Ureter (tissue), 1 donor: ENCODE data around the gene CMTM7. TPM values are rescaled to one million over a fixed set of nuclear protein-coding genes. Genes with fewer than 3 reads are reported as not detected.

Experiments
- DNase-seq: peaks from one replicate; pipeline ENCODE4 v3.0.0-alpha.2; 2020; ENCODE audit warnings: low spot score
- total RNA-seq: library from RNA; stranded (reverse); gene quantifications from one replicate; pipeline ENCODE4 v1.2.4, GENCODE V29; 2023
- donor health status: DM: yes; HTN: yes; CAD: no.

CMTM7 gene
- total RNA-seq, 1 donor from 2014 or later: 72.2 TPM

DNA sequence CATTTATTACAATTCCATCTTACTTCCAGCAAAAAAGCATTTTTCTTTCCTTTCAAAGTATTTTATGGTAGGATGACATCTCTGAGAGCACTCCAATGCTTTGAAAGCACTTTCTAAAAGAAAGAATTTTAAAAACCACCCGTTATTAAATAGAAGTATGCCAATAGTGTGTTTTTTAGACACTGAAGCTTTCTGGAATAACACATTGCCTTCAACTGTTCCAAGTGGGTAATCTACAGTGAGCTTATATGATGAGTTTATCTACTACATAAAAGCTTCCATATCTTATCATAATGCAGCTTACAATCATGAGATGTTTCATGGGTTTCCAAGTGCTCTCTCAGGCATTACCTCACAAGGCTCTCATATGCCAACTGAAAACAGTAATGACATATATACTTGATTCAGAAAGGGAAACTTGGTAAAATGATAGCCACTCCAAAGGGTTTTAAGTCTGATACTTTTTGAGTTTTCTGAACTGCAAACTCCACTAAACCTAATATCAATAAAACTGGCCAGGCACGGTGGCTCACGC lies 96.9 kb downstream of the CMTM7 start:
- no peak for DNase-seq

GRCh38 chr3:32492684-32493436 lies 101.2 kb downstream of the CMTM7 start:
- DNase-seq: no peak

DNA sequence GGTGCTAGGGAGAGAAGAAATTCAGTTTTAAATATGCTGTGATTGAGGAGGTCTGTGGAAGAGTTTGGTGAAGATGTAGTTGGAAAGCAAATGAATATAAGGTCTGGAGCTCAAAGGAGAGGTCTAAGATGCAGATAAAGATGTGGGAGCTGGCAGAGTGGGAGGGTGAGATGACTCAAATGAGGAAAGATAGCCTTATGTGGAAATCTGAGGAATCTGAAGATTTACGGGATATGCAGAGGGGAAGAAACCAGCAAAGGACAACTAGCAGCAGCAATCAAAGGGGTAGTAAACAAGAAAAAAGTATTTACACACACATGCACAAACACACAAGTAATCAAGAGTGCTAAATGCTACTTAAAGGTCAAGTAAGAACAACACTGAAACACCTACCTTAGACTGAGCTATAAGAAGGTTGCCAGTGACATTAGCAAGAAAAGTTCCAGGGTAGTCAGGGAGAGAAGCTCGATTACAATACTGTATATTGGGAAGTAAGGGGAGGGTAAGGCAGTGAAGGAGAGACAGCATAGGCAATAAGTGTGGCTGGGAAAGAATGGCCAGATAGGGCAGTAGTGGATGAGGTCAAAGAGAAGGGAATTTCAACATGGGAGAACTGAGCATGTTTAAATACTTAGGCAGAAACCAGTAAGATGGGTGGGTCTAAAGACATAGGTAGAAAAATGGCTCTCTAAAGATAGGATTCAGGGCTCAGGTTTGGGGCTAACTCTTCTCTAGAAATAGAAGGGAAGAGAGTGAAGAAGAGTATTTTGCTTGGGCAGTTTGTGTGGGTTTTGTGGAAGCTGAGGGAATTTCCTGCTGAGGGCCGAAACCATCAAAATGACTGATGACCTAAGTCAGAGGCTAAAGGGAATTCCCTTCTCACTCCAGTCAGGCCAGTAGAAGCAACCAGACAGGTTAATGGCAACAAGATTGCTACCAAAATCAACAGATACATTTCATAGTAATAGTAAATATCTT lies 102.1 kb downstream of the CMTM7 start:
- DNase-seq: no peak

GRCh38 chr3:32495085-32495484 lies 103.4 kb downstream of the CMTM7 start:
- DNase-seq: no peak

DNA sequence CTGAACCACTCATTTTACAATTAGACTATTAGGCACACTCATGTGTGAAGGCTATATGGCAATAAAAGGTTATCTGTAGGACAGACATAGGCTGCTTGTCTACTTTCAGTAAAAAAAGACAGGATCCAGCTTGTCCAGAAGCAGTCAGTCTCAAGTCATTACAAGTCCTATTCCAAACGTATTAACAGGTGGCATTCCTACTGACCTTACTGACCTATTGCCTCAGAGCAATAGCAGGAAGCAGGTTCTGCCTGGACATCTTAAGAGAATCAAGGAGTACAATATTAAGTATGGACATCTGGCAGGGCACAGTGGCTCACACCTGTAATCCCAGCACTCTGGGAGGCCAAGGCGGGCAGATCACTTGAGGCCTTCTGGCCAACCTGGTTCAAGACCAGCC lies 104.0 kb downstream of the CMTM7 start:
- no peak for DNase-seq

- DNase-seq: no peak
Observed at GRCh38 chr3:32498252-32498651, 106.6 kb downstream of the CMTM7 start.

DNA sequence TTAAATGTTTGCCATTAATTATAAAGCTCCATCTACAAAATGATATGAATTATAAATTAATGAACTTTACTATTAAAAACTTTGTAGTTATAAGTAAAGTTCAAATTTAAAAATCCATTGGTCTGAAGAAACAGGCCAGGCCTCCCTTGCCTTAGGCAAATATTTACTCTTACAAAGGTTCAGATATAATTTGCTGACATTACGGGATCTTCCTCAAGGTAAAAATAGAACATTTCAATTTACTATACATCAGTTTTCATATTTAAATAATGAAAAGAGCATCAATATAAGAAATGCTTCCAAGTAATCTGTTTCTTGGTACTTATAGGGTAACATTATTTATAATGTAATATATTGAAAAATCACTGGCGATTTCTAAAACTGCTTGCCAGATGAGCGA lies 107.3 kb downstream of the CMTM7 start:
- DNase-seq: no peak

DNA sequence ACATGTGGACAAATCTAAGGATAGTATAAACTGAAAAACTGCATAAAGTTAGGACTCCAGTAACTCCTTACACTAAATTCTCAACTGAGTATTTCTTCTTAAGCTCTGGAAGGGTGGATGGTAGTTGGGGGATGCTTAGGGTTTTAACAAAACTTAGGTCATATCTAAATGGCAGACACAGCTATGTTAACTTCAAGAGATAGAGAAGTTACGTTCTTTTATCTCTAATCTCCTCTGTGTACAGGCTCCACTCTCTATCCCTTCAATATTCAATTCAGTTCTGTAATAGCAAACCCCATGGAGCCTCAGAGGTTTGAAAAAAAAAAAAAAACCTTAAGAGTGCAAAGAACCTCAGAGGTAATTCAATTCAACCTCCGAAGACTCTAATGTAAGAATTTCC lies 107.9 kb downstream of the CMTM7 start:
- DNase-seq: no peak

DNA sequence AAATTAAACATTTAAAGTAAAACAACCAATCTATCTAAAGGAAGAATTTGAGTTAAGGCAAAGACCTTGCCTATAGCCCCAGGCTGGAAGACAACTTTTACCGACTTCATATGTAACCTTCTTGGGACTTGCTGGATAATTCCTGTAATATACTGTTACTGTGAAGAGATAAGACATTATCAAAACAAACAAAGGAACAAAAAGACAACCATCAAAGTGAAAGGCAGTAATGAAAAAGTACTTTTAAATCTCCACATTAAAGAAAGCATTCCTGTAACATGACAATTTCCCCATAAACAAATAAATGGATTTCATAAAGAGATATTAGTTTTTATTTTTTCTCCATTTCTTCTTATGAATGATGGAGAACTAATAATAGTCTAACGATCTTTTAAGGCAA lies 108.6 kb downstream of the CMTM7 start:
- DNase-seq: no peak

GRCh38 chr3:32500880-32501782 lies 109.5 kb downstream of the CMTM7 start:
- no peak for DNase-seq

GRCh38 chr3:32501783-32502117 lies 110.1 kb downstream of the CMTM7 start:
- DNase-seq: no peak

- peak; percentile 77 for DNase-seq
Observed at GRCh38 chr3:32502118-32502945, 110.7 kb downstream of the CMTM7 start, which contains the start of gene CMTM6. TSS of gene CMTM6 (minus strand) at chr3:32502852. CDS start at chr3:32502745, 107 bp downstream.

GRCh38 chr3:32502946-32503286 lies 111.3 kb downstream of the CMTM7 start:
- no peak for DNase-seq

Other genes starting within 250 kb of the CMTM7 start
- gene CMTM8, start 153.2 kb upstream of the CMTM7 start, total RNA-seq: 5.7 TPM
- gene CMTM6, start 111.0 kb downstream of the CMTM7 start, total RNA-seq: 72.5 TPM
- 26.2 TPM for gene DYNC1LI1, start 179.0 kb downstream of the CMTM7 start, total RNA-seq